ENCODE results near the gene NPVF.

GRCh38 chr7:25256333-25256819 is 28.1 kb upstream of the NPVF start:
- TF ChIP-seq POLR2A (IDR thresholded peaks at IDR 0.05), result no peak
- TF ChIP-seq EP300 (IDR thresholded peaks at IDR 0.05), result no peak
- TF ChIP-seq, protein P1, sequence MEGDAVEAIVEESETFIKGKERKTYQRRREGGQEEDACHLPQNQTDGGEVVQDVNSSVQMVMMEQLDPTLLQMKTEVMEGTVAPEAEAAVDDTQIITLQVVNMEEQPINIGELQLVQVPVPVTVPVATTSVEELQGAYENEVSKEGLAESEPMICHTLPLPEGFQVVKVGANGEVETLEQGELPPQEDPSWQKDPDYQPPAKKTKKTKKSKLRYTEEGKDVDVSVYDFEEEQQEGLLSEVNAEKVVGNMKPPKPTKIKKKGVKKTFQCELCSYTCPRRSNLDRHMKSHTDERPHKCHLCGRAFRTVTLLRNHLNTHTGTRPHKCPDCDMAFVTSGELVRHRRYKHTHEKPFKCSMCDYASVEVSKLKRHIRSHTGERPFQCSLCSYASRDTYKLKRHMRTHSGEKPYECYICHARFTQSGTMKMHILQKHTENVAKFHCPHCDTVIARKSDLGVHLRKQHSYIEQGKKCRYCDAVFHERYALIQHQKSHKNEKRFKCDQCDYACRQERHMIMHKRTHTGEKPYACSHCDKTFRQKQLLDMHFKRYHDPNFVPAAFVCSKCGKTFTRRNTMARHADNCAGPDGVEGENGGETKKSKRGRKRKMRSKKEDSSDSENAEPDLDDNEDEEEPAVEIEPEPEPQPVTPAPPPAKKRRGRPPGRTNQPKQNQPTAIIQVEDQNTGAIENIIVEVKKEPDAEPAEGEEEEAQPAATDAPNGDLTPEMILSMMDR (IDR thresholded peaks at IDR 0.05), result no peak
- TF ChIP-seq POLR2AphosphoS5 (IDR thresholded peaks at IDR 0.05), result no peak

Measured in suprapubic skin (tissue), 4 donors.